Measurements from ENCODE around the gene ARPC4. TPM values are rescaled to one million over a fixed set of nuclear protein-coding genes. Genes with fewer than 3 reads are reported as not detected.
"Not testable (repeated sequence)": the region's sequence is repeated elsewhere in the genome, so short reads cannot be mapped to it uniquely, and the experiment has no call there.

ARPC4 gene
- total and polyA plus RNA-seq, 7 experiments from 2014 or later = 128 to 273 (median 183) TPM

DNA sequence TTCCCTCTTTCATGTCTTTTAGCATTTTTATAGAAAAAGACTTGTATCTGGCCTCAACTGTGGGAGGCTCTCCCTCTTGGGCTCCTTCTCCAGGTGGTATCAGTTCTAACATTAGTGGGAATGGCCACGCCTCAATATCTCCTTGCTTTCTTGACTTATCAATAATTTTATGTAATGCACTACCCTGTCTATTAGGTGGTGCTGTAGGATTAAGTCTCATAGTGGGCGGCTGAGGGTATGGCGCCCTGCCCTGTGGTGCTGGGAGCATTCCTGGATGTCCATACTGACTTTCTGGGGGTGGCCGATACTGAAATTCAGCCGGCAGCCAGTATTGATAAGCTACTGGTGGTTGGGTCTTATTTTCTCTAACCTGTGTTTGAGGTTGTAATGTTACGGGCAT lies 59.6 kb downstream of the ARPC4 start:
- no peak for ATAC-seq
- ChIA-PET POLR2A (no interaction called here), CTCF (interaction anchor here (0.6 kb wide), 1 partner anchor 275 kb away, joined by 3 read pairs; no protein-coding TSS in a partner anchor)
- Mint-ChIP-seq H3K4me3 (no peak overlapping the region), H3K4me1 (peaks cover 0 to 8% (median 4%) of the 10 kb centered on the region in 7 donors), H3K27ac (no peak overlapping the region), H3K27me3 (peaks cover 0 to 30% (median 0%) of the 10 kb centered on the region in 5 donors), H3K9me3 (no peaks in the 10 kb centered on the region), H3K36me3 (no peaks in the 10 kb centered on the region)
- no peak for DNase-seq
- intact Hi-C loops (cut with micrococcal nuclease) = no loop called here
- H3K36me3 ChIP-seq (ENCODE audit: control insufficient read depth in 2 of 3, insufficient read depth in 3 of 3, low read length in 3 of 3) = no peaks in the 10 kb centered on the region
- no peak overlapping the region for H3K4me3 ChIP-seq (ENCODE audit: low read length)
- H3K9me3 ChIP-seq (ENCODE audit: control insufficient read depth in 2 of 3, low read length in 3 of 3) = no peaks in the 10 kb centered on the region
- no peaks in the 10 kb centered on the region for H3K4me1 ChIP-seq (ENCODE audit: control insufficient read depth in 2 of 2, insufficient read depth in 2 of 2, low read length in 2 of 2)
- H3K27me3 ChIP-seq (ENCODE audit: control insufficient read depth in 2 of 2, insufficient read depth in 2 of 2, low read length in 2 of 2) = no peaks in the 10 kb centered on the region
- H3K27ac ChIP-seq (ENCODE audit: low read depth, low read length) = no peak overlapping the region

DNA sequence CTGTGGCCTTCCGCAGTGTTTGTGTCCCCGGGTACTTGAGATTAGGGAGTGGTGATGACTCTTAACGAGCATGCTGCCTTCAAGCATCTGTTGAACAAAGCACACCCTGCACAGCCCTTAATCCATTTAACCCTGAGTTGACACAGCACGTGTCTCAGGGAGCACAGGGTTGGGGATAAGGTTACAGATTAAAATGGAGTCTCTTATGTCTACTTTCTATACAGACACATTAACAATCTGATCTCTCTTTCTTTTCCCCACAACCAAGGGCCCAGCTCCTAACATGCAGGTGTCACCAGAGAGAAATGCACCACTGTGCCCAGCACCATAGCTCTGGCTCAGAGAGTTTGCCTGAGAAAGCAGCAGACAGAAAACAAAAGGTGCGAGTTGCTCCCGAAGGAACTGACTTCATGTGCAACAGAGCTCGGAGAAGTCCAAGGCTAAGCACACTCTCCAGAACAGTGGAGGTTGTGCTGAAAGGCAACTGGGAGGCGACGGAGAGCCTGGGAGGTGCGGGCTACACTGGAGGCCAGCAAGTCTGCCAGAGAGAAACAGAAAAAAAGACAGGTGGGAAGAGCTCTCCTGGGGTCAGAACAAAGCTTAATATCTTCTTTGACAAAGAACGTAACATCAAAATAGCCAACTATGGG lies 61.5 kb downstream of the ARPC4 start:
- CTCF ChIA-PET; H3K9me3 Mint-ChIP-seq; H3K27ac Mint-ChIP-seq; H3K4me3 ChIP-seq (ENCODE audit: low read length); H3K27ac ChIP-seq (ENCODE audit: low read depth, low read length); H3K4me3 Mint-ChIP-seq; intact Hi-C loops (cut with micrococcal nuclease); DNase-seq; H3K27me3 ChIP-seq (ENCODE audit: control insufficient read depth in 2 of 2, insufficient read depth in 2 of 2, low read length in 2 of 2); H3K36me3 Mint-ChIP-seq; POLR2A ChIA-PET; ATAC-seq; H3K36me3 ChIP-seq (ENCODE audit: control insufficient read depth in 2 of 3, insufficient read depth in 3 of 3, low read length in 3 of 3); H3K4me1 ChIP-seq (ENCODE audit: control insufficient read depth in 2 of 2, insufficient read depth in 2 of 2, low read length in 2 of 2); H3K9me3 ChIP-seq (ENCODE audit: control insufficient read depth in 2 of 3, low read length in 3 of 3): not testable (repeated sequence)
- peaks cover 0 to 30% (median 0%) of the 10 kb centered on the region in 5 donors for H3K27me3 Mint-ChIP-seq
- peaks cover 0 to 11% (median 0%) of the 10 kb centered on the region in 7 donors for H3K4me1 Mint-ChIP-seq

DNA sequence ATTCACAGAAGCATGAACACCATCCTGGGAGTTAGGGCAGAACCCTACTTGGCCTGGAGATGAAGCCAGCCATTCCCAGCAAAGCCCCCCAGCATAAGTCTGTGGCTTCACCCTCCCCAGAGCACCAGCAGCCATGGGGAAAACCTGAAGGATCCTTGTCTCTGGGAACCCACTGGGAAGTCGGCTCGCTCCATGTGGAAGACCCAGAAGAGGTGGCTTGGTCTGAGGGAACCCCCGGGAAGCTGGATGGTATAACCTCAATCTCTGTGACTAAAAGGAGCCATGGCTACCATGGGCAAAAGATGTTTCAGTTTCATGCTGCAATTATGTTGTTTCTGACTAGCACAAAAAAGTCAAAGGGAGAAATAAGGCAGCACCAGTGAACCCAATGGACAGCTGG lies 62.7 kb downstream of the ARPC4 start:
- intact Hi-C loops (cut with micrococcal nuclease) = no loop called here
- Histone ChIP-seq H3K27me3 (ENCODE audit: control insufficient read depth in 2 of 2, insufficient read depth in 2 of 2, low read length in 2 of 2) (no peaks in the 10 kb centered on the region), H3K27ac (ENCODE audit: low read depth, low read length) (no peak overlapping the region), H3K36me3 (ENCODE audit: control insufficient read depth in 2 of 3, insufficient read depth in 3 of 3, low read length in 3 of 3) (no peaks in the 10 kb centered on the region), H3K9me3 (ENCODE audit: control insufficient read depth in 2 of 3, low read length in 3 of 3) (no peaks in the 10 kb centered on the region), H3K4me3 (ENCODE audit: low read length) (no peak overlapping the region), H3K4me1 (ENCODE audit: control insufficient read depth in 2 of 2, insufficient read depth in 2 of 2, low read length in 2 of 2) (no peaks in the 10 kb centered on the region)
- H3K9me3 Mint-ChIP-seq = no peaks in the 10 kb centered on the region
- ChIA-PET POLR2A (no interaction called here), CTCF (no interaction called here)
- ATAC-seq (no peak), DNase-seq (no peak)
- H3K4me1 Mint-ChIP-seq = peaks cover 0 to 11% (median 0%) of the 10 kb centered on the region in 7 donors
- peaks cover 0 to 30% (median 0%) of the 10 kb centered on the region in 5 donors for H3K27me3 Mint-ChIP-seq
- no peaks in the 10 kb centered on the region for H3K36me3 Mint-ChIP-seq
- no peak overlapping the region for H3K4me3 Mint-ChIP-seq
- H3K27ac Mint-ChIP-seq = no peak overlapping the region

Other genes starting within 250 kb of the ARPC4 start
- not detected for gene LHFPL4, start 239.3 kb upstream of the ARPC4 start, total RNA-seq
- under 1 TPM; 0.08 to 0.13 TPM for gene LHFPL4, start 239.3 kb upstream of the ARPC4 start, polyA plus RNA-seq
- gene MTMR14, start 143.6 kb upstream of the ARPC4 start, total RNA-seq = 10 to 100 TPM; 51.0 to 92.3 (median 74.5) TPM
- 10 to 100 TPM; 53.2 to 67.9 TPM for gene MTMR14, start 143.6 kb upstream of the ARPC4 start, polyA plus RNA-seq
- 1 to 10 TPM in 1 of 5 experiments, under 1 TPM in 2, not detected in 2; 0.16 to 1.2 (median 0.35) TPM for gene CPNE9, start 89.2 kb upstream of the ARPC4 start, total RNA-seq
- gene CPNE9, start 89.2 kb upstream of the ARPC4 start, polyA plus RNA-seq = under 1 TPM in 1 of 2 donors, not detected in 1; 0.67 TPM
- 10 to 100 TPM; 32.0 to 42.4 (median 39.5) TPM for gene BRPF1, start 61.3 kb upstream of the ARPC4 start, total RNA-seq
- gene BRPF1, start 61.3 kb upstream of the ARPC4 start, polyA plus RNA-seq = 10 to 100 TPM in 1 of 2 donors, 1 to 10 TPM in 1; 9.2 to 24.6 TPM
- gene OGG1, start 43.1 kb upstream of the ARPC4 start, total RNA-seq = 10 to 100 TPM; 18.8 to 42.9 (median 31.6) TPM
- gene OGG1, start 43.1 kb upstream of the ARPC4 start, polyA plus RNA-seq = 10 to 100 TPM; 18.4 to 26.8 TPM
- gene CAMK1, start 23.1 kb upstream of the ARPC4 start, total RNA-seq = 10 to 100 TPM in 2 of 5 experiments, 1 to 10 TPM in 3; 2.1 to 36.3 (median 2.5) TPM
- 1 to 10 TPM in 1 of 2 donors, under 1 TPM in 1; 0.85 to 2.1 TPM for gene CAMK1, start 23.1 kb upstream of the ARPC4 start, polyA plus RNA-seq
- gene TADA3, start 609 bp upstream of the ARPC4 start, total RNA-seq = 10 to 100 TPM; 31.6 to 67.4 (median 36.8) TPM
- 10 to 100 TPM; 44.3 to 69.5 TPM for gene TADA3, start 609 bp upstream of the ARPC4 start, polyA plus RNA-seq
- gene TTLL3, start 17.2 kb downstream of the ARPC4 start, total RNA-seq = 100 to 1,000 TPM in 1 of 5 experiments, 10 to 100 TPM in 4; 54.9 to 106 (median 68.0) TPM
- 1 to 10 TPM; 2.5 to 3.3 TPM for gene TTLL3, start 17.2 kb downstream of the ARPC4 start, polyA plus RNA-seq
- gene RPUSD3, start 50.9 kb downstream of the ARPC4 start, total RNA-seq = 10 to 100 TPM; 17.7 to 61.2 (median 58.0) TPM
- 10 to 100 TPM; 67.3 to 72.6 TPM for gene RPUSD3, start 50.9 kb downstream of the ARPC4 start, polyA plus RNA-seq
- gene CIDEC, start 87.2 kb downstream of the ARPC4 start, total RNA-seq = not detected
- not detected for gene CIDEC, start 87.2 kb downstream of the ARPC4 start, polyA plus RNA-seq
- 10 to 100 TPM; 16.0 to 34.5 (median 28.1) TPM for gene JAGN1, start 97.5 kb downstream of the ARPC4 start, total RNA-seq
- 10 to 100 TPM; 44.8 to 54.5 TPM for gene JAGN1, start 97.5 kb downstream of the ARPC4 start, polyA plus RNA-seq
- gene IL17RE, start 109.8 kb downstream of the ARPC4 start, total RNA-seq = 1 to 10 TPM in 2 of 5 experiments, under 1 TPM in 3; 0.19 to 2.2 (median 0.38) TPM
- gene IL17RE, start 109.8 kb downstream of the ARPC4 start, polyA plus RNA-seq = not detected
- 1 to 10 TPM in 3 of 5 experiments, under 1 TPM in 2; 0.70 to 3.2 (median 1.4) TPM for gene IL17RC, start 124.0 kb downstream of the ARPC4 start, total RNA-seq
- 10 to 100 TPM in 1 of 2 donors, 1 to 10 TPM in 1; 8.3 to 11.9 TPM for gene IL17RC, start 124.0 kb downstream of the ARPC4 start, polyA plus RNA-seq
- 10 to 100 TPM; 21.0 to 64.9 (median 29.6) TPM for gene CRELD1, start 140.8 kb downstream of the ARPC4 start, total RNA-seq
- gene CRELD1, start 140.8 kb downstream of the ARPC4 start, polyA plus RNA-seq = 10 to 100 TPM; 30.1 to 31.0 TPM
- gene PRRT3, start 159.3 kb downstream of the ARPC4 start, total RNA-seq = 10 to 100 TPM in 2 of 5 experiments, 1 to 10 TPM in 3; 5.1 to 10.8 (median 8.8) TPM
- 1 to 10 TPM; 5.4 to 6.4 TPM for gene PRRT3, start 159.3 kb downstream of the ARPC4 start, polyA plus RNA-seq
- 10 to 100 TPM; 33.2 to 55.6 (median 38.9) TPM for gene EMC3, start 193.8 kb downstream of the ARPC4 start, total RNA-seq
- 10 to 100 TPM; 38.3 to 55.0 TPM for gene EMC3, start 193.8 kb downstream of the ARPC4 start, polyA plus RNA-seq
- 10 to 100 TPM; 18.3 to 41.5 (median 34.1) TPM for gene FANCD2, start 233.4 kb downstream of the ARPC4 start, total RNA-seq
- 1 to 10 TPM; 3.3 to 5.1 TPM for gene FANCD2, start 233.4 kb downstream of the ARPC4 start, polyA plus RNA-seq